HEK293 (cell line): ENCODE data around the gene CLN5.

Source experiments
- TCF7L2 ChIP-seq: IDR thresholded peaks from 2 replicates; pipeline ENCODE4 v1.6.1; 2011; ENCODE audit warnings: low read depth, mild to moderate bottlenecking, inconsistent platforms, low read length, moderate library complexity, borderline replicate concordance
- ZFP69B ChIP-seq: fragments of 450-650 bp; formaldehyde crosslinking; IDR thresholded peaks from 2 replicates; pipeline ENCODE4 v1.5.1; 2016; ENCODE audit warnings: missing biosample characterization, missing genetic modification characterization
- ZNF211 ChIP-seq: fragments of 450-650 bp; formaldehyde crosslinking; IDR thresholded peaks from 2 replicates; pipeline ENCODE4 v1.5.1; 2016; ENCODE audit warnings: low read depth, missing biosample characterization, missing genetic modification characterization
- ZNF501 ChIP-seq: fragments of 450-650 bp; formaldehyde crosslinking; IDR thresholded peaks from 2 replicates; pipeline ENCODE4 v1.5.1; 2016; ENCODE audit warnings: missing biosample characterization, missing genetic modification characterization
- ZNF560 ChIP-seq: fragments of 450-650 bp; formaldehyde crosslinking; IDR thresholded peaks from 2 replicates; pipeline ENCODE4 v1.5.1; 2017; ENCODE audit warnings: missing biosample characterization, missing genetic modification characterization, borderline replicate concordance
- ZNF610 ChIP-seq: fragments of 450-650 bp; formaldehyde crosslinking; IDR thresholded peaks from 2 replicates; pipeline ENCODE4 v1.5.1; 2016; ENCODE audit warnings: missing biosample characterization, missing genetic modification characterization, borderline replicate concordance
- ZNF701 ChIP-seq: fragments of 450-650 bp; formaldehyde crosslinking; IDR thresholded peaks from 2 replicates; pipeline ENCODE4 v1.5.1; 2016; ENCODE audit warnings: missing biosample characterization, missing genetic modification characterization
- TF ChIP-seq, protein P1 (sequence below): fragments of 450-650 bp; formaldehyde crosslinking; IDR thresholded peaks from 2 replicates; pipeline ENCODE4 v1.5.1; 2016; ENCODE audit warnings: missing biosample characterization, missing genetic modification characterization

DNA sequence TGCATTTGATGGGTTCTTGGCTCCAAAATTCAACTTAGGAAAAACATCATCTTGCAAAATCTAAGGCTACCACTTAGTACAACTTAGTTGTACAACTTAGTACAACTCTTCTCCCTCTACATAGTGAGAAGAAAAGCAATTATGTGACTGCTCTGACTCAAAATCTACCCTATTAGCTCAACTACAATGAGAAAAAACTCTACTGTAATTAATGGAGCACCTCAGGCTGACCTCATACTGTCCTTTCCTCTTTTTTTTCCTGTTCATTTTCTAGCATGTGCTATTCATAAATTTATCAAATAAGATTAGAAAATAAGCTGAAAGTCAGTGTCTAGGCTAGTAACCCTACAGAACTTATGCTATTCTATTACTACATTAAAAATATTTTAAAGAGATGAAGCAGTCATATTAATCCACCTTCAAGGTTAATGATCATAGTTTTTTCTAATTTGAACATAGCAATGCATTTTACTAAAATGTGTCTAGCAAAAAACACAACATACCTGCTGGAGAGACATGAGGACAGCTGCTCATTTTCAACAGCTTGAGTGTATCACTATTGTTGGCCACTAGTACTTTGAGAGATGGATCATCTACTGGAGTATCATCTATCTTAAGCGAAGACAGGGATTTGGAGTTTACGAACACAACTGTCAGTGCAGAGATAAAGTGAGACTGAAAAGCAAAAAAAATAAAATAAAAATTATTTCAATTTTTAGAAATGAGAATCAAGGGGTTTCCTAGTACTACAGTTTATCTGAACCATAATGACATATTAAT lies 23.2 kb downstream of the CLN5 start:
- TF ChIP-seq ZNF501 (no peak), ZNF211 (tag by site-specific recombination) (no peak), ZFP69B (no peak), TCF7L2 (no peak), ZNF560 (tag by site-specific recombination) (no peak), ZNF701 (tag by site-specific recombination) (no peak), ZNF610 (no peak)
- TF ChIP-seq, protein P1, sequence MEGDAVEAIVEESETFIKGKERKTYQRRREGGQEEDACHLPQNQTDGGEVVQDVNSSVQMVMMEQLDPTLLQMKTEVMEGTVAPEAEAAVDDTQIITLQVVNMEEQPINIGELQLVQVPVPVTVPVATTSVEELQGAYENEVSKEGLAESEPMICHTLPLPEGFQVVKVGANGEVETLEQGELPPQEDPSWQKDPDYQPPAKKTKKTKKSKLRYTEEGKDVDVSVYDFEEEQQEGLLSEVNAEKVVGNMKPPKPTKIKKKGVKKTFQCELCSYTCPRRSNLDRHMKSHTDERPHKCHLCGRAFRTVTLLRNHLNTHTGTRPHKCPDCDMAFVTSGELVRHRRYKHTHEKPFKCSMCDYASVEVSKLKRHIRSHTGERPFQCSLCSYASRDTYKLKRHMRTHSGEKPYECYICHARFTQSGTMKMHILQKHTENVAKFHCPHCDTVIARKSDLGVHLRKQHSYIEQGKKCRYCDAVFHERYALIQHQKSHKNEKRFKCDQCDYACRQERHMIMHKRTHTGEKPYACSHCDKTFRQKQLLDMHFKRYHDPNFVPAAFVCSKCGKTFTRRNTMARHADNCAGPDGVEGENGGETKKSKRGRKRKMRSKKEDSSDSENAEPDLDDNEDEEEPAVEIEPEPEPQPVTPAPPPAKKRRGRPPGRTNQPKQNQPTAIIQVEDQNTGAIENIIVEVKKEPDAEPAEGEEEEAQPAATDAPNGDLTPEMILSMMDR (tag by site-specific recombination) = no peak
